ENCODE results near the gene PPFIA2.

GRCh38 chr12:81692008-81692407, 67.1 kb downstream of the PPFIA2 start:
- TF ChIP-seq CTCF (IDR thresholded peaks at IDR 0.05) (no peak), POLR2A (IDR thresholded peaks at IDR 0.05) (no peak)
